Measurements from ENCODE around the gene SLA2. TPM values are rescaled to one million over a fixed set of nuclear protein-coding genes. Genes with fewer than 3 reads are reported as not detected.

Gene SLA2
- total and polyA plus RNA-seq, 8 donors = 0.87 to 1.8 (median 1.1) TPM

DNA sequence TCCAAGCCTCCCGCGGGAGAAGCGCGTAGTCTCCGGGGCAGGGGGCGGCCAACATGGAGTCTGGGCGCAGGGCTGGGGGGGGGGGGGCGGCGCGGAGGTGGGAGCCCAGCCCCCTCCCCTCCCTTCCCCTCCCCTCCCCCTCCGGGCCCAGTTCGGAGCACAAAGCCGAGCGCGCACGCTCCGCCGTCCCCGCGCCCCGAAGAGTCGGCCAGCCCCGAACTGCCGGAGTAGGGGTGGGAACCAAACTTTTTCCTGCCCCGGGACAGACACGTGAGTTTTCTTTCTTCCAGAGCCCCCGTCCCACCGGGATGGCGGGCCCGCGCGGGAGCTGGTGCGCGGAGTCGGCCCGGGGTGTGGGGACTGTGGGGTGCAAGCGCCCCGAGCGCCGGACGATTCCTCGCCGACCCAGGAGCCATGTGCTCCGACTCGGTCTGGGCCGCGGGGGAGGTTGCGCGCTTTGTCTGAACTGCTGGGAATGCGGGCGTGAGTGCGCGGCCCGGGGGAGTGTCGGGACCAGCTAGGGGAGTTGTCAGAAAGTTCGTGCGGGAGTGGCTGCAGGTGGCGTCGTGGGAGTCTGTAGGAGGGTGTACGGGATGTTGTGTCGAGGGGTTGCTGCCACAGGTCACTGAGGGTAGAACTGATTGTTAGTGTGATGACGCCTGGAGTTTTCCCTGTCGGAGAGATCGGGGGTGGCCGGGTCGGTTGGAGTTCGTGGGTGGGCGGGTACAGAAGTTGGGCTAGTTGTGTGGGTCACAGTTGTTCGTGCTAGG lies 71.4 kb downstream of the SLA2 start:
- DNase-seq (peak in 3 of 4 donors; percentile 58 to 87 (median 65)), ATAC-seq (peak; percentile 41)
- peak overlapping the region; percentile 83 to 90 for H3K27ac ChIP-seq
- TF ChIP-seq, protein P1, sequence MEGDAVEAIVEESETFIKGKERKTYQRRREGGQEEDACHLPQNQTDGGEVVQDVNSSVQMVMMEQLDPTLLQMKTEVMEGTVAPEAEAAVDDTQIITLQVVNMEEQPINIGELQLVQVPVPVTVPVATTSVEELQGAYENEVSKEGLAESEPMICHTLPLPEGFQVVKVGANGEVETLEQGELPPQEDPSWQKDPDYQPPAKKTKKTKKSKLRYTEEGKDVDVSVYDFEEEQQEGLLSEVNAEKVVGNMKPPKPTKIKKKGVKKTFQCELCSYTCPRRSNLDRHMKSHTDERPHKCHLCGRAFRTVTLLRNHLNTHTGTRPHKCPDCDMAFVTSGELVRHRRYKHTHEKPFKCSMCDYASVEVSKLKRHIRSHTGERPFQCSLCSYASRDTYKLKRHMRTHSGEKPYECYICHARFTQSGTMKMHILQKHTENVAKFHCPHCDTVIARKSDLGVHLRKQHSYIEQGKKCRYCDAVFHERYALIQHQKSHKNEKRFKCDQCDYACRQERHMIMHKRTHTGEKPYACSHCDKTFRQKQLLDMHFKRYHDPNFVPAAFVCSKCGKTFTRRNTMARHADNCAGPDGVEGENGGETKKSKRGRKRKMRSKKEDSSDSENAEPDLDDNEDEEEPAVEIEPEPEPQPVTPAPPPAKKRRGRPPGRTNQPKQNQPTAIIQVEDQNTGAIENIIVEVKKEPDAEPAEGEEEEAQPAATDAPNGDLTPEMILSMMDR (IDR thresholded peaks at IDR 0.05) = no peak
- H3K27me3 ChIP-seq = peaks cover 0 to 18% of the 10 kb centered on the region in 2 donors
- intact Hi-C loops (cut with DNase I) = no loop called here
- H3K4me1 ChIP-seq = peaks cover 4 to 22% of the 10 kb centered on the region in 2 donors
- H3K4me3 ChIP-seq = peak overlapping the region; percentile 72 to 83
- H3K36me3 ChIP-seq = peaks cover 0 to 11% of the 10 kb centered on the region in 2 donors
- no peaks in the 10 kb centered on the region for H3K9me3 ChIP-seq

DNA sequence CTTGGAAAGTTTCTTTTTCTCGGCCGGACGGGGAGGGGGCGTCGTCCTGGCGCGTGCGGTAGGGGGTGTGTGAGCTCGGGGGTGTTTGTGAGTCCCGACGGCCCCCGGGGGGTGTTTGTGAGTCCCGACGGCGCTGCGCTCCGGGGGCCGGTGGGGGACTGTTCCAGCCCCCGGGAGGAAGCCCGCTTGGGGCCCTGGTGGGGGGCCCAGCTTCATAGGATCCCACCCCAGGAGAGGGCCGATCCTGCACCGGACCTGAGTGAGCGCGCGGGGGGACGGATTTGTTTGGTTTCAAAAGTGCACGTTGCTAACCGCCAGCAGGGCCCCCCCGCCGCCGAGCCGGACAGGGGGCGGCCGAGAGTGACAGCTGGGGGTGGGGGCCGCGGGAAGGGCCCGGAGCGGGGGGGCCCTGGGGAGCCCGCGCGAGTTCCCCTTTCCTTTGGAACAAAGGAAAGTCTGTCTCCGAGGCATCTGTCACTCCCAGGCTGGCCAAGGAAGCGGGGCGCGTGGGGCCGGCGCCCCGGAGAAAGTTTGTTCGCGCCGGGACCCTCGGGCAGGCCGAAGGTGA lies 72.1 kb downstream of the SLA2 start:
- H3K4me3 ChIP-seq = peak overlapping the region; percentile 72 to 83
- intact Hi-C loops (cut with DNase I) = no loop called here
- ATAC-seq = peak; percentile 16

DNA sequence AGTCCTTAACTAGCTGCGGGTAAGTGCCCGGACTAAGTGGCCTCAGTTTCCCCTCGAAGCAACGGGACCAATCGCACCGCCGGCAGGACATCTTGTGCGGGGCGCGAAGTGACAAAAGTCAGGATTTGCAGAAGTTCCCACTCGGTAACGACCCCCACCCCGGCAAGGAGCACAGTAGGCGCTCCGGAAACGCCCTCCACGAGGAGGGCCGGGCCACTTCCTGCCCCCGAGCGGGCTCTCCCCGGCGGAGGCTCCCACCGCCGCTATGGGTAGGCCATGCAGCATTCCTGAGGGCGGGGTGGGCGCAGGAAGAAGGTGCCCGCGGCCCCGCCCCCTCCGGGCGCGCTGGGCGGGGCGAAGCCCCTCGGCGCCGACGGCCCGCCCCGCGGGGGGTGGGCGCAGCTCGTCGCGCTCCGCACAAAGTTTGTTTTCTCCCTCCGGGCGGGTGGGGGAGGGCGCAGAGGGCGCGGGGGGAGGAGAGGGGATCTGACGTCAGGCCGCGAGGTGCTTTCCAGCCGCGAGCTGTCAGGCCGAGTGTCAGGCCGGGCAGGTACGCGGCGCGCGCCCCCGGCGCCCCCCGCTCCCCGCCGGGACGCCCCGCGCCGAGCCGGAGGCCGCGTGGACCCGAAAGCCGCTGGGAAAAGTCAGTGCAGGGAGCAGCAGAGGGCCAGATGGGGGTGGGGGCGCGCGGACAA lies 72.7 kb downstream of the SLA2 start, which contains the start of gene TGIF2:
Gene TGIF2, plus strand, starts transcription at position 495 of the 695 bp plus-strand sequence. CDS start 5,178 bp downstream, outside the sequence.
- intact Hi-C loops (cut with DNase I) = no loop called here
- no peaks in the 10 kb centered on the region for H3K9me3 ChIP-seq
- ATAC-seq (peak; percentile 91), DNase-seq (peak; percentile 85 to 96 (median 91))
- peaks cover 0 to 18% of the 10 kb centered on the region in 2 donors for H3K27me3 ChIP-seq
- H3K27ac ChIP-seq = peak within 1 kb of the TSS; percentile 83 to 90
- peak within 1 kb of the TSS; percentile 72 to 83 for H3K4me3 ChIP-seq
- no peaks in the 10 kb centered on the region for H3K36me3 ChIP-seq
- H3K4me1 ChIP-seq = peaks cover 4 to 22% of the 10 kb centered on the region in 2 donors
- TF ChIP-seq, protein P1 (IDR thresholded peaks at IDR 0.05) = no peak

More for the DNA sequence above, 72.1 kb downstream of the SLA2 start:
- H3K27ac ChIP-seq = peak overlapping the region; percentile 83 to 90
- H3K4me1 ChIP-seq = peaks cover 4 to 22% of the 10 kb centered on the region in 2 donors
- H3K27me3 ChIP-seq = peaks cover 0 to 18% of the 10 kb centered on the region in 2 donors
- H3K9me3 ChIP-seq = no peaks in the 10 kb centered on the region
- H3K36me3 ChIP-seq = peaks cover 0 to 4% of the 10 kb centered on the region in 2 donors
- peak in 2 of 4 donors; percentile 58 to 88 for DNase-seq
- TF ChIP-seq, protein P1 (IDR thresholded peaks at IDR 0.05) = no peak

DNA sequence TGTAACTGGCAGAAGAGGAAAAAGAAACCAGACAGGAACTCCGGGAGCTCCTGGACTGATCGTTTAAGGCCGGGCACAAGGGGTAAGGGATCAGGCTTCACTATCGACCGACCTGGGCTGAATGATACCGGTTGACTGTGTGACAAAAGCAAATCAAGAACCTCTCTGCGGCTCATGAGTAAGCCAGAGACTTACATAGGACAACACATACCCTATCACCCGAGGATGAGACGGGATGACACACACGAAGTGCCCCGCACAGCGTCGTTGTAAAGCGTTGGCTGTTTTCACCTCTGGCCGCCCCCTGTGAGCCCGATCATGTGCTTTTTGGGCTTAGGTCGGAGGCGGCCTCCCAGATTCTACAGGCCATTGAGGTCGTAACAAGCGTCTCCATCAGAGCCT lies 73.3 kb downstream of the SLA2 start:
- no peaks in the 10 kb centered on the region for H3K9me3 ChIP-seq
- H3K27me3 ChIP-seq = peaks cover 0 to 18% of the 10 kb centered on the region in 2 donors
- ATAC-seq = peak; percentile 20
- H3K27ac ChIP-seq = peak overlapping the region; percentile 83 to 90
- H3K4me1 ChIP-seq = peaks cover 4 to 22% of the 10 kb centered on the region in 2 donors
- TF ChIP-seq, protein P1 (IDR thresholded peaks at IDR 0.05) = no peak
- H3K36me3 ChIP-seq = no peaks in the 10 kb centered on the region
- peak overlapping the region; percentile 72 to 83 for H3K4me3 ChIP-seq
- peak in 1 of 4 donors; percentile 29 for DNase-seq
- intact Hi-C loops (cut with DNase I) = no loop called here
